ENCODE results near the gene TCP11L2. TPM values are rescaled to one million over a fixed set of nuclear protein-coding genes. Genes with fewer than 3 reads are reported as not detected.
A peak's percentile ranks its signal among the peaks of the same experiment; 100 is the strongest.

TCP11L2 gene
- total and polyA plus RNA-seq, 2 of the 13 experiments (the other 11 are each of a cell fraction or from before 2014, with no cell fraction given) = 4.6 to 24.1 TPM

DNA sequence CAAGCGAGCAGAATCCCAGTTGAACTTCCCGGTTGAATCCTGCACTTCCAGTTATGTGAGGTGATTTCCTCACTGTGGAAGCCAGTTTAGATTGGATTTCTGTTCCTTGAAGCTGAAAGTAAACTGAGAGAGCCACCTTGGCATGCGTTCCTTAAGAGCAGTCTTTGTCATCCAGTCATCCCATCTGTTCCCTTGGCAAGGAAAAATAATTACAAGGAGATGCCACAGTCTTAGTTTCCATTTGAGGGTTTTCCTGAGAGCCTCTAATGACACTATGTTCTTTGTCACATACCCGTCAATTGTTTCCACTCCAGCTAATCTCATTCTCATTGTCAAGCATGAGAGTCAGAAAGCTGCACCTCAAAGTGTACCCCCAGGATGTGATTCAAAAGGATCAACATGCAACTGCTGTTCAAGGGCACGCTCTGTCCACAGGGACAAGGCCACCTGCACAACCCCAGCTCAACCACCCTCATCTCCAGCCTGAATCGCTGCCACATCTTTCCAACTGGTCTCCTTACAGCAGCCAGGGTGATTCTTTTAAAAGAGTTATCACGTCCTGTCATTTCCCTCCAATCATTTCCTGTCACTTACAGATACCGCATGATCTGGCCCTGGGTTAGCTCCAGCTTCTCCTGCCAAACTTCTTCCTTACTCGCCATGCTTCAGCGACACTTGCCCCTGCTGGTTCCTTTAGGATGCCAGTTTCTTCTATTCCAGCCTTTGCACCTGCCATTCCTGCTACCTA, 18.0 kb upstream of the TCP11L2 start (continued):
- TF ChIP-seq, protein P1, sequence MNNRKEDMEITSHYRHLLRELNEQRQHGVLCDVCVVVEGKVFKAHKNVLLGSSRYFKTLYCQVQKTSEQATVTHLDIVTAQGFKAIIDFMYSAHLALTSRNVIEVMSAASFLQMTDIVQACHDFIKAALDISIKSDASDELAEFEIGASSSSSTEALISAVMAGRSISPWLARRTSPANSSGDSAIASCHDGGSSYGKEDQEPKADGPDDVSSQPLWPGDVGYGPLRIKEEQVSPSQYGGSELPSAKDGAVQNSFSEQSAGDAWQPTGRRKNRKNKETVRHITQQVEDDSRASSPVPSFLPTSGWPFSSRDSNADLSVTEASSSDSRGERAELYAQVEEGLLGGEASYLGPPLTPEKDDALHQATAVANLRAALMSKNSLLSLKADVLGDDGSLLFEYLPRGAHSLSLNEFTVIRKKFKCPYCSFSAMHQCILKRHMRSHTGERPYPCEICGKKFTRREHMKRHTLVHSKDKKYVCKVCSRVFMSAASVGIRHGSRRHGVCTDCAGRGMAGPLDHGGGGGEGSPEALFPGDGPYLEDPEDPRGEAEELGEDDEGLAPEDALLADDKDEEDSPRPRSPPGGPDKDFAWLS (CRISPR knock-in tag; IDR thresholded peaks at IDR 0.05; ENCODE audit: borderline replicate concordance) = no peak
- no peak for TF ChIP-seq CSRNP2 (CRISPR knock-in tag; conservative IDR thresholded peaks at IDR 0.05; ENCODE audit: low read depth)
- TF ChIP-seq, protein P2, sequence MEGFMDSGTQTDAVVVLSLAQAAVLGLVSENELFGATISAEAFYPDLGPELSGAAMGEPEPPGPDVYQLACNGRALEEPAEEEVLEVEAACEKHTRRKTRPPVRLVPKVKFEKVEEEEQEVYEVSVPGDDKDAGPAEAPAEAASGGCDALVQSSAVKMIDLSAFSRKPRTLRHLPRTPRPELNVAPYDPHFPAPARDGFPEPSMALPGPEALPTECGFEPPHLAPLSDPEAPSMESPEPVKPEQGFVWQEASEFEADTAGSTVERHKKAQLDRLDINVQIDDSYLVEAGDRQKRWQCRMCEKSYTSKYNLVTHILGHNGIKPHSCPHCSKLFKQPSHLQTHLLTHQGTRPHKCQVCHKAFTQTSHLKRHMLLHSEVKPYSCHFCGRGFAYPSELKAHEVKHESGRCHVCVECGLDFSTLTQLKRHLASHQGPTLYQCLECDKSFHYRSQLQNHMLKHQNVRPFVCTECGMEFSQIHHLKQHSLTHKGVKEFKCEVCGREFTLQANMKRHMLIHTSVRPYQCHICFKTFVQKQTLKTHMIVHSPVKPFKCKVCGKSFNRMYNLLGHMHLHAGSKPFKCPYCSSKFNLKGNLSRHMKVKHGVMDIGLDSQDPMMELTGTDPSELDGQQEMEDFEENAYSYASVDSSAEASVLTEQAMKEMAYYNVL (CRISPR knock-in tag; IDR thresholded peaks at IDR 0.05; ENCODE audit: borderline replicate concordance) = peak; percentile 77; the same call in 1 of the 2 replicates
- TF ChIP-seq RAD21 (CRISPR knock-in tag; IDR thresholded peaks at IDR 0.05) = peak; percentile 20; the same call in 1 of the 2 replicates
- peak; percentile 70 for TF ChIP-seq NR2F2 (IDR thresholded peaks at IDR 0.05; ENCODE audit: borderline replicate concordance, low read depth)
- TF ChIP-seq CBX1 (IDR thresholded peaks at IDR 0.05; ENCODE audit: low read depth) = no peak
- TF ChIP-seq, protein P3, sequence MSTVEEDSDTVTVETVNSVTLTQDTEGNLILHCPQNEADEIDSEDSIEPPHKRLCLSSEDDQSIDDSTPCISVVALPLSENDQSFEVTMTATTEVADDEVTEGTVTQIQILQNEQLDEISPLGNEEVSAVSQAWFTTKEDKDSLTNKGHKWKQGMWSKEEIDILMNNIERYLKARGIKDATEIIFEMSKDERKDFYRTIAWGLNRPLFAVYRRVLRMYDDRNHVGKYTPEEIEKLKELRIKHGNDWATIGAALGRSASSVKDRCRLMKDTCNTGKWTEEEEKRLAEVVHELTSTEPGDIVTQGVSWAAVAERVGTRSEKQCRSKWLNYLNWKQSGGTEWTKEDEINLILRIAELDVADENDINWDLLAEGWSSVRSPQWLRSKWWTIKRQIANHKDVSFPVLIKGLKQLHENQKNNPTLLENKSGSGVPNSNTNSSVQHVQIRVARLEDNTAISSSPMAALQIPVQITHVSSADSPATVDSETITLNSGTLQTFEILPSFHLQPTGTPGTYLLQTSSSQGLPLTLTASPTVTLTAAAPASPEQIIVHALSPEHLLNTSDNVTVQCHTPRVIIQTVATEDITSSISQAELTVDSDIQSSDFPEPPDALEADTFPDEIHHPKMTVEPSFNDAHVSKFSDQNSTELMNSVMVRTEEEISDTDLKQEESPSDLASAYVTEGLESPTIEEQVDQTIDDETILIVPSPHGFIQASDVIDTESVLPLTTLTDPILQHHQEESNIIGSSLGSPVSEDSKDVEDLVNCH (CRISPR knock-in tag; IDR thresholded peaks at IDR 0.05) = no peak
- no peak; the same call in 1 of the 2 replicates for TF ChIP-seq ZBTB4 (CRISPR knock-in tag; IDR thresholded peaks at IDR 0.05; ENCODE audit: borderline replicate concordance)
- no peak for TF ChIP-seq NFE2L2 (IDR thresholded peaks at IDR 0.05; ENCODE audit: low read length)
- TF ChIP-seq MAF1 (CRISPR knock-in tag; IDR thresholded peaks at IDR 0.05; ENCODE audit: borderline replicate concordance) = no peak
- peak; percentile 98 for TF ChIP-seq GFI1 (CRISPR knock-in tag; IDR thresholded peaks at IDR 0.05; ENCODE audit: borderline replicate concordance)
- no peak for TF ChIP-seq XBP1 (CRISPR knock-in tag; IDR thresholded peaks at IDR 0.05)
- no peak for TF ChIP-seq FLYWCH1 (CRISPR knock-in tag; IDR thresholded peaks at IDR 0.05)
- TF ChIP-seq SATB2 (CRISPR knock-in tag; IDR thresholded peaks at IDR 0.05) = no peak
- TF ChIP-seq ZNF580 (CRISPR knock-in tag; IDR thresholded peaks at IDR 0.05; ENCODE audit: borderline replicate concordance, low read depth) = peak; percentile 58; the same call in 1 of the 2 replicates
- TF ChIP-seq POGZ (CRISPR knock-in tag; IDR thresholded peaks at IDR 0.05) = no peak; the same call in 1 of the 2 replicates
